GM19467 (cell line): Measurements from ENCODE around the gene RPS17.

Source experiments
- ATAC-seq: cut with Tn5 transposase; IDR thresholded peaks from one replicate; pipeline ENCODE4 v1.9.1; 2021; ENCODE audit warnings: mild to moderate bottlenecking, moderate library complexity; ENCODE audit not compliant: unreplicated experiment

Gene RPS17

DNA sequence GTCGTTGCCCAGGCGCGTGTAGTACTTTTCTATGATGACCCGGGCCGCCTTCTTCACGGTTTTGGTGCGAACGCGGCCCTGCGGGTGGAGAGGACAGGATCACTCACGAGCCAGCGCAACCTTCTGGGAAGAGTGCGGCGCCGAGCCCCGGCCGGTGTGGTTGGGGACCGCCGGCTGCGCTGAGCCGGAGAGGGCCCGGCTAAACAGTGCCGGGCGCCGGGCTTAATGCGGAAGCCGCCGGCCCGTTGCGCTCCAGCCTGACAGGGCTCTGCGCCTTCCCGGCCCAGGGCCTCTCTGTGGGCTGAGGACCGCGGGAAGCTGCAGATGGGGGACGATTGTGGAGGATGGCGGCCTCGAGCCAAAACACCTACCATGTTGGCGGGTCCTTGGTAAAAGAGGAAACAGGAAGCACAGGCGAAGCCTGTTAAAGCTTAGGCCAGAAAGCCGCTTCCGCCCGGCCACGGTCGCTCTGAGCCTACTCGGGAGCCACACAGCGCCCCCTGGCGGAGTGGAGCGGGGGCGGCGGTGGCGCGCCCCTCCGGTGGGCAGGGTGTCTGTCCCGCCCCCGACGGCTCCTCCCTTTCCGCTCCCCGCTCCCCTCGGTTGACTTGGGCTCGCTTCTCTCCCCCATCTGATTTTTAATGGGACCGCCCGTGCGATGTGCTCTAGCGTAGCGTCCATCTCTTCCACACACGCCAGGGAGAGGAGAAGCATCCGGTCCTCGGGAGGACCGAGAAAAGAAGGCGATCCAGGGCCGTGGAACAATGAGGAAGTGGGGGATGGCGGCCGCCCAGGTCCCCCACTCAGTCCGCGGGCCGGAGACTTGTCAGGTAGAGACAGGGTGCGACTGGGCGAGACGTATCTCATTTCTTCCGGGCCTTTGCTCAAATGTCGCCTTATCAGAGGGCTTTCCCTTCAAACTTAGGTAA, at the start of gene RPS17:
Gene RPS17, minus strand, starts transcription at position 403 of the 929 bp plus-strand sequence. Its CDS starts 29 bp downstream, at position 374.
- peak; percentile 95 for ATAC-seq

DNA sequence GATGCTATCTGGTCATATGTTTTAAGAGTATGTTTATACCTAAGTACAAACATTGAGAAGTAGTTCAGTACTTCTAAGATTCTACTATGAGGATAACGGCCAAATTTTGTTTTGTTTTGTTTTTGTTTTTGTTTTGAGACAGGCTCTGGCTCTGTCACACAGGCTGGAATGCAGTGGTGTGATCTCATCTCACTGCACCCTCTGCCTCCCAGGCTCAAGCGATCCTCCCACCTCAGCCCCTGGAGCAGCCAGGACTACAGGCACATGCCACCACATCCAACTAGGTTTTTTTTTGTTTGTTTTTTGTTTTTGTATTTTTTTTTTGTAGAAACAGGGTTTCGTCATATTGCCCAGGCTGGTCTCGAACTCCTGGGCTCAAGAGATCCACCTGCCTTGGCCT, 47.5 kb upstream of the RPS17 start:
- ATAC-seq: no peak

DNA sequence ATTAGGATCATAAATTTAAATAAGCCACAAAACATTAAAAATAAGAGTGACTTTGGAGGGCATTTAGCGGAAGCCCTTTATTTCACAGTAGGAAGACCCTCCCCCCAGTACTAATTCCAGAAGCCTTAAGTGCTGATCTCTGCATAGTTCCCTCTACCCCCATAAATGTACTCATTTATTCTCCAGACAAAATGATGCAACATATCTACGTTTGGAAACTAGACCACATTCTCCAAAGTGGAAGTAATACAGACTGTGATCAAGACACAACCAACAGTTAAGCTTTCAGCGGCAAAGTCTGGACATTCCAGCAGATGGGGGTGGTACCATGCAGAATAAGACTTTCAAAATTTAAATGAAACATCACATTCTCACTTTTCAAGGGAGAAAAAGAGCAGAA, 44.8 kb upstream of the RPS17 start:
- ATAC-seq: no peak

DNA sequence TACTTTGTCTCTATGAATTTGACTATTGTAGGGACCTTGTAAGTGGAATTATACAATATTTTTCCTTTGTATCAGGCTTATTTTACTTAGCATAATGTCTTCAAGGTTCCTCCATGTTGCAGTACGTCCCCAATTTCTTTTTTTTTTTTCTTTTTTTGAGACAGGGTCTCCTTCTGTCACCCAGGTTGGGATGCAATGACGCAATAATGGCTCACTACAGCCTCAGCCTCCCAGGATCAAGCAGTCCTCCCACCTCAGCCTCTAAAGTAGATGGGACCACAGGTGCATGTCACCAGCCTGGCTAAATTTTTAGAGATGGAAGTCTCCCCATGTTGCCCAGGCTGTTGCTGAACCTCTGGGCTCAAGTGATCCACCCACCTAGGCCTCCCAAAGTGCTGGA, 40.5 kb upstream of the RPS17 start:
- no peak for ATAC-seq

DNA sequence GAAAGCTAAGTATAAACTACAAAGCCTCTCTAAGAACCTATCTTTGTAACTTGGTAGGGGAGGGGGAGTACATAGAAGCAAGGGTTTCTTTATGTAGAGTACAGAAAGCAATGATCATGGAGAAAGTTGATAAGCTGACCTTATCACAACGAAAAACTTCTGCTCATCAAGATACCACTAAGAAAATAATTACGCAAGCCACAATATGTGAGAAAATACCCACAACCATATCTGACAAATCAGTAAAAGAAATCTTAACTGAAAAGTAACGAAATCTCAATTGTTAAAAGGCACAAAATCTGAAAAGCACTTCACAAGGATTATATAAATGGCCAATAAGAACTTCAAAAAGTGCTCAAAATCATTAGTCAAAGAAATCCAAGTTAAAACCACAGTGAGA, 35.1 kb upstream of the RPS17 start:
- ATAC-seq: no peak

DNA sequence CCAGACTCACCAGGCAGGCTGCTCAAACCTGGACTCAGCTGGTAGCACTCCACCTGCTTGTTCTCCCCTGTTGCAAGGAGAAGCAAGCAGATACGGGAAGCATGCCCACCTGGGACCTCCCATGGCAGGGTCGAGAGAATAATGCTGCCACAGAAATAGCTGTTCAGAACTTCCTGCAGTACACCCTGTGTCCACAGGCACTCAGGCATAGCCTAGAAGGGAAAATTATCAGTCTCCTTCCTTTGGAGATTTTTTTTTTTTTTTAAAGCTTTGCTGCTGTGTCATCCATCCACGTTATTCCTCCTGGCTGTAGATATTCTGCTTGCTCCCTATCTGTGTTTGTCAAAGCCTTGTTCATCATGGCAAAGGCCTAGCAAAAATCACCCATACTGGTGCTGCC, 32.7 kb upstream of the RPS17 start:
- ATAC-seq: no peak

DNA sequence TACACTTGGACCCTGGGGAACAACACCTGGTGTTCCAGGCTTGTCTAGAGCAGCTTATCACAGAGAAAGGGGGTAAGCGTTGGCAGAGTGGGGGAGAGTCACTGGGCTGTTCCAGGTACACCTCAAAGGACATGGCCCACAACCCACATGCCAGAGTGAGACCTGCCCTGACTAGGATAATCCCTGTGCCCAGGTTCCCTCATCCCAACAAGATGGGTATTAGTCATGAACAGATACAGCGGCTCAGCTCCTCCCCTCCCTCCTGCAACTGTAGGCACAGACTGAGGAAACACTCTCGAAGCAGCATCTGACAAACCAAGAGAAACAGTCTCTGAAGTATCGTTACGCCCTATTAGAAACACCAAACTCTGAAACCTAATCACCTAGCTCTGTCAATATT, 32.1 kb upstream of the RPS17 start:
- ATAC-seq: no peak

DNA sequence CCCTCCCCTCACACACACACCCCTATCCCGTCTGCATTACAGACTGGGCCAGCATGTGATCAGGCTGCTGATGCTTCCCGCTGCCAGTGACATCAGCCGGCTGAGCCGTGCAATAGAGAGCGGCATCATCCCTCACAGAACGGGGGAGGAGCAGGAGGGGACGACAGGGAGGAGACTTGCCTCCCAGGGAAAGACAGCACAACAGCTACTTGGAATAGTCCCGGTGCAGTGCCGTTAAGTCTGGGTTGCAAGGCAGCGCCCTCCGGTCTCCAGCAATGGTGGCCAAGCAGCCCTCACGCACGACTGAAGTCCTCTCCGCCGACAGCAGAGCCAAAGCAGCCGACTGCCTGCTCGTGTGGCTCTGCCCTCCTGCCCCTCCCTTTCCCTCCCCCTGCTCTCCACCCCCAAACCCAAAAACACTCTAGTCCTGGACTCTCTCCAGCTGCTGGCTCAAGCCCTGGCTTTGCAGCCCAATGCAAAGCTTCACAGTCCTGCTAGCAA, 31.5 kb upstream of the RPS17 start:
- no peak for ATAC-seq

DNA sequence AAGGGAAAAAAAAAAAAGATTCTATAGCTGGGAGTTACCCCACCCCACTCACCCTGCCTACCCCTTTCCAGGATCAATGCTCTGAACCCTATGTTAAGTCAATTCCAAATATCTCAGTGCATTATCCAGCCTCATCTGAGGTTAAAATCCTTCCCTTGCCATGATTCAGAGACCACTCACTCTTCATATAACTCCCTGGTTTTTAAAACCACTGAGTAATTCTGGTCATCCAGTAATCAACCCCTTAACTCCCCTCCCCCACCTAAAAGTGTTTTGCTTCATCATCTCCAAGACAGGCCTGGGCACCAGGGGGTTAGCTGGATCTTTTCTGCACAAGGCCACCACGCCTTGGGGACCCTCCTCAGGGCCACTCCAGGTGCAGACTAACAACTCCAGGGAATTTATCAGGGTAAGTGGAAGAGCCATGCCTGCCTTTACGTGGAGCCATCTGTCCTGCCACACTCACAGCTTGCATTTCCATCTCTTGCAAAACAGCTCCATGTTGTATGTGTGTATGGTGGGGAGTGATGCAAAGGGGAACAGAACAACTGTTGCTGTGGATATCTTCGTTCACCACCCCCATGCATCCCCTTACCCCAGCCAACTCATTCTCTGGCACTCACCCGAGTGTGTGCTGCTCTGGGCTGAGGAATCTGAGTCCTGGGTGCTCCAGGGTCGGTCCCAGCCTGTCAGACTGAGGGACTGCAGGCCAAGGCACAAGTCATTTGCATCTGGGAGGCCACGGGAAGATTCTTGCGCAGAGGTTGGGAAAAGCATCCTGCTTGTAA, 30.7 kb upstream of the RPS17 start:
- ATAC-seq: no peak

DNA sequence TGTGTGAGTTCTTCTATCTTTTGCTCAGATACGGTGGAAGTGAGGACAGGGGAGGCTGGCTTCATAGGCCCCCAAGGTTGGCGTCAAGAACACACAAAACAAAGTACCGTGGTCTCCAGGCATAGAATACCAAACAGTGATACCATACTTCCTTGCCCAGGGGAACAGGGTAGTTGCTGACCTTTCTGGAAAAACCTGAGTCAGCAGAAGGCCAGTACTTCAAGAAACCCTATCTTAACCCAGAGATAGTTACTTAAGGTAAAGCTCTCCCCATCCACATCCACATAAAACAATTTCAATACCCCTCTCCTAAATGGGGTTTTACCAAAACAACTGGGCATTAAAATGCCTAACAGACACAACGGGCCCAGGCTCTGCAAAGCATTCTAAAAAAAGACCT, 29.6 kb upstream of the RPS17 start:
- ATAC-seq: no peak

DNA sequence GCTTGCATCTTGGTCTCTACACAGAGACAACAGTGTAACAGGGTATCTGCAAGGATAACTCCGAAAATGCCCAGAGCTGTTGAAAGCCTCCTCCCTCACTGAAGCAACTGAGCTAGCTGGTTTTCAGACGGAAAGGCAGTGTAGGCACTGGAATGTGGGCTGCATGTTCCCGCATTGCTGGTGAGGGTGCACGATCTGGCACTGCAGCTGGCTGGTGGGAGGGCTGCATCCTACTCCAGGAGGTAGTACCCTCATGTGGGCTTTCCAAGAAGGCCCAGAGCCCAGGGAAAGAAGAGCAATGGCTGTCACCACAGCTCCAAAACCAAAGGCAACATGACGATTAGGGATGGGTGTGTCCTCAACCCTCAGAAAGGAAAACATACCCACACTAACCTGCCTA, 28.7 kb upstream of the RPS17 start:
- ATAC-seq: no peak

DNA sequence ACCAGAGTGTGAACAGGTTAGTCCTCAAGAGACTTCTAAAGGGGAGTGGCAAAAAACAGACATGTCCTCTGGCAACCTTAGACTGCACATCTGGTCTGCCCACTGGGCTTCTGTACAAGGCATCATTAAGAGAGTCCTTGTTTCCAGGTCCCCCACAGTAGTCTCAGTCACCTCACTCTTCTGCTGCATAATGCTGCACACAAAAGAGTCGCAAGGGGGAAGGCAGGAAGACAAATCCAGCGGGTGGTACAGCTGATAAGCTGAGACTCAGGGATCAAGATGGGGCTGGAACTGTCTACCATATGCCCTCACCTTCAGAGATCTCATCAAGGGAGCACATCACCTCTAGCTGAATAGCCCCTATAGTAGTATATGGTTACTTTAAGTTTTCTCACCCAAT, 27.4 kb upstream of the RPS17 start:
- no peak for ATAC-seq

DNA sequence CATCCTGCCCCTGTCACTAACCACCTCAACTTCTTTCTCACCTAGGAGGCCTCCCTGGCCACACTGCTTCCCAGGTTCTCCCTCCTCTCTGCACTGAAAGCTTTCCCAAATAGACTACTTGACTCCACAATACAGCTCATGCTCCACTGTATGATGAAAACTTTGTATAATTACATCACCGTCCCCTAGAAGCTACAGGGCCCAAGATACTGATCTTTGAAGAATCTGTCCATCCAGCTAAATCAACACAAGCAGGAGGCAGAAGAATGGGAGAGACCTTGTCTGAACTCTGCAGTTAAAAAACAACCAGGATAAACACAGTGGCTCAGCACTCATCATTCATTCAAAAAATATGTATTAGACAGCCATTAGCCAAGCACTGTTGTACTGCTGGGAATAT, 26.4 kb upstream of the RPS17 start:
- ATAC-seq: no peak

DNA sequence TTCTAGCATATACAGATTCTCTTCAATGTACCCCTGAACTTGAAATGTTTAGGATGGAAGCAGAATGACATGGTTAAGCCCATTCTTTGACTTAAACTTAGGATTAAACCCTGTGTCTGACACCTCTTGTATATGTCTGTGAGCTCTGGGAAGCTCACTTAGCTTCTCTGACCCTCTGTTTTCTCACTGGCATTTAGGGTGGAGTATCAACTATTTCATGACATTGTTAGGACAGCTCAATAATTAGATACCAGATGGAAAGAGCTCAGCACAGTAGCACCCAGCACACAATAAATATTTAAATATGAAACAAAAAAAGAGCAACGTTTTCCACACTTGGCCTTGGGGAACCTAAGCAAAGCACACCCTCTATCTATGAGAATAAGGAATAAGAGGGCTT, 18.2 kb upstream of the RPS17 start:
- no peak for ATAC-seq

DNA sequence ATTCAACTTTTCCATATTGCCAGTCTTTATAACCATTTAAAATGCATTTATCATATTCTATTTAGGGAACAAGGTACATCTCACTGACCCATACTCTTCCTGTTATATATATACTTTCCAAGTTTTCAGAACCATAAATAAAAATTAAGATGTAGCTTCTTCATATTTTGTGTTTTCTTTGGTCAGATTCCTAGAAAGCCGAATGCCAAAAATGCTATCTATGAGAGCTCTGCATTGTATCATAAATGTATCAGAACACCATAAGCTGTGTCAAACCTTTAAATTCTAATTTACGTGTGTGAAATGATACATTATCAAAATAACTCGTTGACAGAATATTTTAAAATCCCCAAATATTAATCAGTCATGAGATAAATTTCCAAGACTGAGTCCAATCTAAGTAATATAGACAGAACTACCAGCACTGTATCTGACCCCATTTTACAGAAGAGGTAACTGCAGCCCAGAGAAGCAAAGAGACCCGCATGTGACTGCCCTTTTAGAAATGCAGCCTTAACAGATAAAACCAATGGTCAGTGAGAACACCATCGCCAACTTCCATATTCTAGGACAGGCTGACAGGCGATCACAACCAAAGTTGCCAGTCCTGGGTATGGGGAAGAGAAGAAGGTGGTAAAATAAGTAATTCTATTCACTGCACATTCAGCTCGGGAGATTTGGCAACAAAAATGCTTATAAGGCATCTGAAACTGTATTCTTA, 16.2 kb upstream of the RPS17 start:
- ATAC-seq: no peak

DNA sequence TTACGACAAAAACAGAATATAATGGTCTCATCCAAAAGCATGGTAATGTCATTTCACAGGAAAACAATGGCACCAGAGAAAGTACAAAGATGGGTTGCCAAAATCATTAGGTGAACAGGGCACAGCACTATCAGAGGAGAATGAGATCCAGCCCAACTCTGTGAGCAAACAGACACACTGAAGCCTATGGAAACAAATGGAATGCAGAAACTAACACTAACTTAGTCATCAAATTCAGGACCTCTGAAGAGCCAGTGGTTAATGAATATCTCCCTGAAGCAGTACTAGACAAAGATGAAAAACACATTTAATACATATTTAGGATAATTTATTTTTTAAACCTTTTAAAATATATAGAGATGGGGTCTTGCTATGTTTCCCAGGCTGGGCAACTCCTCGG, 14.6 kb upstream of the RPS17 start:
- ATAC-seq: no peak

DNA sequence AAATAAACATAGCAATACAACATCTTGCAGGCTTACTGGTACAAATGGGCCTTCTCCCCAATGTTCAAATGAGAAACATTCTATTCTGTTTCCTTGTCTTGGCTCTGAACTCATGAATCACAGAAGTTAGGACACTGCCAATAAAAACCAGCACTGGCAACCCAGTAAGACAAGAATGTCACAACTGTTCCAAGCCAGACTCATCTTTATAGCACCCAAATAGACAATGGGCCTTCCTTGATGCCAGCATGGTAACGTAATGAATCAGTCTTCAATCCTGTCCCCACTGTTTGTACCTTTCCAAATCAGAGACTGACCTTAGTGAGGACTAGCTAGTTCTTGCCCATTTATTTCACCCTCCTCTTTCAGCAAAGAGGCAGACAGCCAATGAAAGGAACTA, 14.1 kb upstream of the RPS17 start:
- ATAC-seq: no peak

DNA sequence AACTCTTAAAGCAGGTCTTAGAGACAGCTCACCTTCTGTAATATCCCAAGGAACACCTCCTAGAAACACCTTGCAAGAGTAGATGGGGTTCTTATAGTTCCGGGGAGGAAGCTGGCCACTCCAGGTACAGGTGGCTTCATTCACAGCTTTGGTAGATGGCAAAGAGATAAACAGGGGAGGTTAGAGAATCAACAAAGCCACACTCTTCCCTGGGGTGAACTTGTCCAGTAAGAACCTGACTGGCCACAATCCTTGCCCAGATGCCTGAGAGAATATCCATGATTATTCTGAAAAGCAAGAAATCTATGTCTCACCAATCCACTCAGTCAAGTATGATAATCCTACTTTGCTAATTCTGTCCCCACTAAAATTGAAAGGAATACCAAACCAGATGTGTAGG, 13.6 kb upstream of the RPS17 start:
- ATAC-seq: no peak

DNA sequence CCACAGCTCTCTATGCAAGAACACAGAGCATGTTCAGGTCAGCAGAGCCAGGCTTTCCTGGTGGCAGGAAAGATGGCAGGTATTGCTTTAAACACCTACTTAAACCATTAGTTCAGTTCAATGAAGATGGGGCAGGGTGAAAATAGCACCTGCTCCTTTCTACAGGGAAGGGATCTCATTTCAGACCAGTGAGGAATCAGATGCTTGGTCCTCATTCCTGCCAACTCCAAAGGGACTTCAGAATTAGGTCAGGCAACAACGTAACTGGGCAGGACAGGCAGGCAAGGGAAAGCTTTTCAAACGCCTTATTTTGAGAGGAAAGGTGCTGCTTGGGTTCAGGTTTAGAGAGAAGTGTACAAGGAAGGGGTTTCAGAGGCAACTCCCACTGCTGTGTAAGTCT, 12.6 kb upstream of the RPS17 start:
- ATAC-seq: no peak

DNA sequence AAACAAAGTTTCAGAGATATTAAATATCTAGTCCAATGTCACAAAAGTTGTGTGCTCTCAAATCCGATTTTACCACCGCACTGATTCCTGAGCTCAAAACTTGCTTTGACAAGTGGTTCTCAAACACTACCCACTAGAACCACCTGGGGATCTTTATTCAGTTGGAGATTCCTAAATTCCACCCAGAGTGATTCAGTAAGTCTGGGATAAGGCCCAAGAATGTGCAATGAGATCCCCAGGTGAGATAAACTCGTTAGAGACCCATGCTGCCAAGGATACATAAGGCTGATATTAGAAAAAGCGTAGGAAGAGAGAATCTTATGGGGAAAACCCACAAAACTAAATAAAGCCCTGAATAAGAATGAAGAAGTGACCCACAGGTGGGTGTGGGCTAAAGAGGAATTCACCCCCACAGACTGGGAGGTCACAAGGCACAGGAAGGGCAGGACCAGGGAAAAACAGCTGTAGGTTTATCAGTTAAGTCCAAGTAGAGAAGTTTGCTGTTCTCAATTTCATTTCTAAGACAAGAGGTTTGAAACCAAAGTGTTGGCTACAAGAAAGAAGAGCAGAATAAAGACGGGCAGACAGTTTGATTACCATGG, 11.5 kb upstream of the RPS17 start:
- ATAC-seq: no peak

DNA sequence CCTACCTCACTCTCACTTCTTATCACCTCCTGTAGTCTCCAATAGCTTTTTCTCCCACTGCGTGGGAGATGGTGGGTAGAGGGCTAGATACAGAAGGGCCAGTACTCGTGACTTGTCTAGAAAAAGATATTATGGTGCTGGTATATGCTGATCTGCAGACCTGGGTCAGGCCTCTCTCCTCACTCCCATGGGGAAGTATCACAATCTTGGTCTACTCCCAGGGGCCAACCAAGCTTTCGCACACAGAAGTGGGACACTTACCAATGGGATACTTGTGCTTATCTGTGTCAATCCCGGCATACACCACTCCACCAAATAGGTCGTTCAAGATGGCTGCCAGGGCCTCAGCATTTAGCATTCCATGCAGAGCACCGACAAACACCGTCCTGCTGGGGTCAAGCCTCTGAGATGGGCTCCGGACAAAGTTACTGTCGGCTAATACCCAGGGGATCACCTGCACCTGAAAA, 9.0 kb upstream of the RPS17 start:
- no peak for ATAC-seq
